HG03558 (cell line): ENCODE results near the gene C18orf54.
A peak's percentile ranks its signal among the peaks of the same experiment; 100 is the strongest.
"Not testable (repeated sequence)": the region's sequence is repeated elsewhere in the genome, so short reads cannot be mapped to it uniquely, and the experiment has no call there.

ENCODE experiments used
- ATAC-seq: cut with Tn5 transposase; IDR thresholded peaks from one replicate; pipeline ENCODE4 v1.9.1; 2021; ENCODE audit warnings: moderate number of reproducible peaks; ENCODE audit not compliant: unreplicated experiment; ENCODE audit errors: extremely low read depth

The C18orf54 gene

DNA sequence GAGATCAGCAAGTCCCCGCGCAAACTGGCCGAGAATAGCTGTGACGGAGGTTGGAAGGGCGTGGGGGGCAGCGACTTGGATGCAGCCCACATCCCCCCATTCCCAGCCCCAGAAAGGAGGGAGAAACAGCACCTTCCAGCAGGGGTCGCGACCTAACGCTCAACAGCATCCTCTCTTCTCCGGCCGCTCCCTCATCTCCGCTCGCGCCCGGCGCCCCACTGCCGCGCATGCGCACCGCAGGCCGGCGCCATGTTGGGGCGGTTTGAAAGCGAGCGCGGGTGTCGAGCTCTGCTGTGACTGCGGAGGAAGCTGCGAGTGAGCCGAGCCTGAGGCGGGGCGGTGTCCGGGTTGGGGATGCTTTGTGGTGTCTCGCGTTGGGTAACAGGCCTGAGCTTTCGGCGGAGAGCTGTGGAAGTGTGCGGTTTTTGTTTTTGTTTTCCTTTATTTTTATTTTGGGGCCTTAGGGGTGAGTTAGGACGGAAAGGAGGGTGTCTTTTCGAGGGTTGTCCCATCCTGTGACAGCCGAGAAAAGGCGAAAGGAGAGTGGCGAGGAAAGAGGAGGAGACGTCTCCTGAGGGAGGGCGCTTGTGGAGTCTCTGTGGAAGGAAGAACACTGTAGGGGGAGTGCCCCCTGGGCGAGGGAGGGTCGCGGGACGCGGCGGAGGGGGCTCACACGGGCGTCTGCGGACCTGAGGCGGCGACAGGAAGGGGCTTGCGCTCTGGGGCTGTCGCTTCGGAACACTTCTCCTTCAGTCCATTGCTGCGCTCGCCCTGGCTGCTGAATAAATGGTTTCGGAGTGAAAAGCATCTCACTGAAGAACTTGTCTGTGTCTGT lies at the start of gene C18orf54, which contains the start of gene STARD6:
TSS of gene C18orf54 (plus strand) at position 247 of the 835 bp plus-strand sequence. CDS start 2,667 bp downstream, outside the sequence.
TSS of gene STARD6 (minus strand) at position 199 of the 835 bp plus-strand sequence. CDS start 3,285 bp downstream, outside the sequence.
- peak; percentile 93 for ATAC-seq

DNA sequence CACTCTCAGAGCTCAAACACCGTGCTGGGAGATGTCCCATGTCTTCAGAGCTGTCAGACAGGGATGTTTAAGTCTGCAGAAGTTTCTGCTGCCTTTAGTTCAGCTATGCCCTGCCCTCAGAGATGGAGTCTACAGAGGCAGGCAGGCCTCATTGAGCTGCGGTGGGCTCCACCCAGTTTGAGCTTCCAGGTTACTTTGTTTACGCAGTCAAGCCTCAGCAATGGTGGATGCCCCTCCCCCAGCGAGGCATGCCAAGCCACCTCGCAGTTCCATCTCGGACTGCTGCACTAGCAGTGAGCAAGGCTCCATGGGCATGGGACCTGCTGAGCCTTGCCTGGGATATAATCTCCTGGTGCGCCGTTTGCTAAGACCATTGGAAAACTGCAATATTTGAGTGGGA lies 48.1 kb upstream of the C18orf54 start:
- ATAC-seq: not testable (repeated sequence)

DNA sequence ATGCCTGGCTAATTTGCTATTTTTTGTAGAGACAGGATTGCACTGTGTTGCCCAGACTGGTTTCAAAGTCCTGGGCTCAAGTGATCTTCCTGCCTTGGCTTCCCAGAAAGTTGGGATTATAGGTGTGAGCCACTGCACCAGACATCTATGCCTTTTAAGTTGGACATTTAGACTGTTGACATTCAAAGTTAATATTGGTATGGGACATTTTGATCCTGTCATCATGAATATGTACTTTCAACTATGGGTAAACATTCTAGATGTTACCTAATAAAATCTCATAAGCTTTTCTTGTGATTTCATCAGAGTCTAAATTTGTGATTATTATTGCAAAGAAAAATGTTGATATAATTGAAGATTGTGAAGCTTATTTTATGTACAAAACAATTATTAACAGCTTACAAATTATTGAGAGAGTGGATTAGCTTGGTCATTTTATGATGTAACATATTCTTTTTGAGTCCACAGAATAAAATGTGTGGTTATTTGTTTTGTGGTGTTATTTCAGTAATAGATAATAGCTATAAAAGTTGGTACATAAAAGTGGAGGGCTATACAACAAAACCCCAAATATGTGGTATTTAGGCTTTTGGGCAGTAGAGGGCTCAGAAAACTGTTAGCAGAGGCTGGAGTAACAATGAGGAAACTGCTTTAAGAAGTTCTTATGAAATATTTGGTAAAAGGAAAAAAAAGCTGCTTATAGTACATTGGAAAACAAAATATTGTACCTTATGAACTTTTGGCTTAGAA lies 41.5 kb upstream of the C18orf54 start:
- ATAC-seq: no peak

DNA sequence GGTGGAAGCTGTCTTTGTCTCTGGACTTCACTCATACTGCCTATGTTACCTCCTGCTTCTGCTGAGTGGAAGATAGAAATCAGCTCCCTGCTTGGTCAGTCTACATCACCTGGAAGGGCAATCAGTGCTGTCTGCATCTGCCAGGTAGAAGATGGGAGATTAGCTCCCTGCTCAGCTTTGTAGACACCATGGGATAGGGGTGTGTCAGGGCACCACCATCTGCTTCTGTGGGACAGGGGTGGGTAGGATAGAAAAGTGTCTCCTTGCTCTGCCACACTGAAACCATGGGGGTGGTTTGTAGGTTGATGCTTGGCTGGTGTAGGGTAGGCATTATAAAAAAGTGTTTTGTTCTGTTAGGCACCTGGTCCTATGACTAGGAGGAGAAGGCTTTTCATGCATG lies 34.1 kb upstream of the C18orf54 start:
- no peak for ATAC-seq

DNA sequence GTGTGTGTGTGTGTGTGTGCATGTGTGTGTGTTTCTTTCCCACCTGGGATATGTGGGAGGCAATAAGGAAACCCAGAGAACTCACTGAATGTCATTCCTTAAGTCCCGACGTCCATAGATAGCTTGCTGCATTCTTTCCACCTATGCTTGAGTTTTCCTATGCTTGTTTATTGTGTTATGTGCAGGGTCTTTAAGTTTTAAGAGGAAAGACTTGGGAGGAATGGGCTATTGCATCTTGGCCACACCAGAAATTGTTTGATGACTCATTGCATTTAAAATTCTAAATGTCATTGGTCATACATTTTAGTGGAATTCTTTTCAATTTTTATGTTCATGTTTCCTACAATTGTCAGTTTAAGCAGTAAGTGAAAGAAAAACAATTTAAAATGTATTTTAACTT lies 33.7 kb upstream of the C18orf54 start:
- ATAC-seq: no peak

DNA sequence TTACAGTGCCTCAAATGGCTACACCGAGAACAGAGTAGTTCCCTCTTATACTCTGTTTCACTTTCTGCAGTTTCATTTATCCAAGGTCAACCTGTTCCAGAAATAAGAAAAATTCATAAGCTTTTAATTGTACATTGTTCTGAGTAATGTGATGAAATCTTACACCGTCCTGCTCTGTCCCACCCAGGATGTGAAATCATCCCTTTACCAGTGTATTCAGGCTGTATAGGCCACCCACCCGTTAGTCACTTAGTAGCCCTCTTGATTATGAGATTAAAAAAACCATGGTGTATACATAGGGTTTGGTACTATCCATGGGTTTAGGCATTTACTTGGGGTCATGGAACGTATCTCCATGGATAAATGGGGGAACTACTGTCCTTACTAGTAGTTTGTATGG lies 29.9 kb upstream of the C18orf54 start:
- ATAC-seq: no peak

DNA sequence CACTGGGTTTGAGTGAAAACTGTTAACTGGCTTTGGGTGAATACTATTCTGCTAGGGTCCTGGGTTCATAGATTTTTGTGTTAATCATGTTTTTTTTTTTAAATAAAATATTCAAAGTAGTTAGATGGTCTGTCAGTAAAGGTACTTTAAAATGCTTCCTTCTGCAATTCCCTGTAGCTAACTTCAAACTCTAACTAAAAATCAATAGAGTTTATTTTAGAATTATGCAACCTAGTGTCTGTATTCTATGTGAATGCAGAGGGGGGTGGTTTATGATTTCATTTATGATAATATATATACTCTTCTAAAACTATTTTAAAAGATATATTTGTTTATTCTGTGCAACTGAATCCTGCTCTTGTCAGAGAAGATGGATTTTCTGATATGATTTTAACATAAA lies 27.9 kb upstream of the C18orf54 start:
- no peak for ATAC-seq

DNA sequence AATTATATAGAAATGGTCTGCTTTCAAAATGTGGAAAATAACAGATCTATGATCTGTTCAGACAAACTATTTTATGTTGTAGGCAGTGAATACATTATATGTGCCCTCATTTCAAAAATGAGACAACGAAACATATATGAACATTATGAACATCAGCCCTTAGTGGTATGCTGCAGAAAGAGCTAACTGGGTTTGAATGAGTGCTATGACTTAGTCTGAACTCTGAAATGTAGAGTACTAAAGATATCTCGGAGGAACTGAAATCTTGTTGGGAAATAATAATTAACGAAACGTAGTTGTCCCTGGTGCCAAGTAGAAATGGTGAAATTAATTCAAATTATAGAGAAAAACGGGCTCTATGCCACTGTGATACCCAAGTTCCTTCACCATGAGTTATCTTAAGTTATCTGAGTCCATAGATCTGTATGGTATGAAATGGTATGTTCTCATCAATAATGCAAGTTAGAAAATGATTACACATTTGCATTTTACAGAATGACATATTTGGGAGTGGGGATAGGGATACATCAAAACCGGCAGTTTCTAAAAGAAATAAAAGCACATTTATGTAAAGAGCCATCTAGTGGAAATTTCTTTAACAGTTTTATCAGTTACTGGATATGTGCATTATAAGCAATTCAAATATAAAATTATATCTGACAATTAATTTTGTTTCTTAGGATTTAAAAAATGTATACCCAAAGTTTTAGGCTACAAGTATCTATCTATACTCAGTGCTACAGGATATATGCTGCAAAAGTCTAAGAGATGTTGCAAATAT lies 26.7 kb upstream of the C18orf54 start:
- ATAC-seq: no peak

DNA sequence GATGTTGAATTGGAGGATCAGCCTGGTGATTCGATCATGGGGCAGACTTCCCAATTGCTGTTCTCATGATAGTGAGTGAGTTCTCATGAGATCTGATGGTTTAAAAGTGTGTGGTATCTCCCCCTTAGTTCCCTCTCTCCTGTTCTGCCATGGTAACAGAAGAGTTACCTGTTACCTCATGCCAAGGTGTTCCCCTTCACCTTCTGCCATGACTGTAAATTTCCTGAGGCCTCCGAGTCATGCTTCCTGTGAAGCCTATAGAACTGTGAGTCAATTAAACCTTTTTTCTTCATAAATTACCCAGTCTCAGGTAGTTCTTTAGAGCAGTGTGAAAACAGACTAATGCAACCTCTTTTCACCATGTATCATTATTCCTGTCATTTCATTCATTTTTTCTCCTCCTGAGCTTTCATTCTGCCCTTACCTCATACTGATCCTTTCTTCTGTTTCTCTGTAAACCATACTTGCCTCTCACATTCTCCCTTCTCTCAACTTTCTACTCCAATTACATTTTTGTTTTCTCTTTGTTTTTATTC lies 22.0 kb upstream of the C18orf54 start:
- no peak for ATAC-seq

DNA sequence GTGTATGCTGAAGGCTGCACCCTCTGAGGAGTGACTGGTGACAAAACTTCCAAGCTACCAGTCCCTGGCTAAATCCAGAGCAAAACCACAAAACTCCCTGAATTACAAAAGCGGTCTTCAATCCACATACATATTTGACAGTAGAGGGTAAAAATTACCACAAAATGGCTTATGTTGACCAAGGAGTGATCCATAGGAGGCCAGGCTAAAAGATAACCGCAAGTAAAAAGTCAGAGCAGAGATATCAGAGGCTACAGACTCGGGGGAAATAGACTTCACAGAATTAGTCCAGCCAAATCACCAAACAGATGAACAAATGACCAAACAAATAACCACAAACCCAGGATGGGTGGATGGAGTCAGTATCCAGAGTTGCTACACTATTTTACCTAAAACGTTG lies 19.5 kb upstream of the C18orf54 start:
- ATAC-seq: no peak

DNA sequence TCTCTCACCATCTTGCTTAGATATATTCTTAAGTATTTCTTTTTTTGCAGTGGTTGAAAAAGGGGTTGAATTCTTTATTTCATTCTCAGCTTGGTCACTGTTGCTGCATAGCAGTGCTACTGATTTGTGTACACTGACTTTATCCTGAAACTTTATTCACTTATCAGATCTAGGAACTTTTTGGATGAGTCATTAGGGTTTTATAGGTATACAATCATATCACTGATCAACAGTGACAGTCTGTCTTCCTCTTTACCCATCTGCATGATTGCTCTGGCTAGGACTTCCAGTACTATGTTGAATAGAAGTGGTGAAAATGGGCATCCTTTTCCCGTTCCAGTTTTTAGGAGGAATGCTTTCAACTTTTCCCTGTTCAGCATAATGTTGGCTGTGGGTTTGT lies 6.5 kb upstream of the C18orf54 start:
- ATAC-seq: no peak

DNA sequence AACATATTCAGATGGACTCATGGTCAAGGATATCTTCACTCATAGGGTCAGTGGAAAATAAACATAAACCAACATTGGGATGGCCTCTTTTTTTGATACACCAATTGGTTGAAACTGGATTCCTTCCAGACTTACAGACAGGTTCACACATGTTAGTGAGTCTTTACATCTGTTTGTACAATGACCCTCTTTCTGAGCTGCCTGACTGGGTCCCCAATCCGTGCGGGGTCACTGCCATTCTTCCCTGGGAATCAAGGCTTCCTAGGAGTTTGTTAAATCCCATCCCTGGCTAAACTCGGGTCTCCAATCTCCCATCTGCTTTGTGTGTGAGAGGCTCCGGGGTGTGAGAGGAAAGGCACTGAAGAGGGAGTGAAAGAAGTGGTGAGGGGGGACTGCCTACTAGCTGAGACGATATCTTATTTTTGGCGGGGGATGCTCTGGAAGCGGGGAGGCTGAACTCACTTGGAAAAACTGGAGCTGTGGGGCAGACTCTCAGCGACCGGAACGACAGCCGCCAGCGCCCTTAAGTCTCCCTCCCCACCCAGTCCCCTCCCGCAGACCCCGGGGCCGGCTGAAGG lies 535 bp upstream of the C18orf54 start:
- ATAC-seq: peak; percentile 11

DNA sequence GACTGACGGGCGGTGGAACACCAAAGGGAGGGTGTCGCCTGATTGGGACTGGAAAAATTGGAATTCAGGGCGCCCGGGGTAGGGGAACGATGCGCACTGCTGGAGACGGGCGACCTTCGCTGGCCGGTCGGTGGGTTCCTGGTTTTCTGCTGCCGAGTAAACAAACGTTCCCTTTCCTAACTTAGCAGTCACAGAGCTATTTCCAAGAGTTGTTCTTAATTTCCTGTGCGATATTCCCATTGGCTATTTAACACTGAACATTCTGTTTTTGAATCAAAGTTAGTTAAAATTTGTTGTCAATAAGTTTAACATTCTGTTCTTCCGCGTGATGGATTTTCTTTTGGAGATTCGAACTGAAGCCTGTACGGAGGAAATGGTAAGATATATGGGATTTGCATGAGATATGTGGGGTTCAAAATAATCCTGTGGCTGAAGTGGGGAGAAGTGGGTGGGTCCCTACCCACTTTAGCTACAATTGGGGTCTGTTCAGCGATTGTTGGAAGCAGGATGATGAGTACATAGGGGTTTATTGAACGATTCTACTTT lies 862 bp downstream of the C18orf54 start:
- no peak for ATAC-seq

DNA sequence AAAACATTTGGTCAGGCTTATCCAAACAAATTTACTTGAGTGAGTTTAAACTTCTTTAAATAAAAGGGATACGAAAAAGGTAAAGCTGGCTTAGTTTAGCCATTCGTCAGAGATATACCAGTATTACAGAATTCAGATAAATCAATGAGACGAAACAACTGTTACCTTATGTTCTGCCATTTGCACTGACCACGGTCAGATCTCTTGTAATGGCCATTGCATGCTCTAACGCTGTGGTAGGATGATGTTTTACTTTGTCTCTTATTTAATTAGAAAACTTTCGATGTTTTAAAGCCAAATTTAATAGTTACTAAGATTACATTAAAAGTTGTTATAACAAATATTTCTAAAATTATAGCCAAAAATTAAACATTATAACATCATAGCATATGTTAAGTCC lies 1.5 kb downstream of the C18orf54 start:
- no peak for ATAC-seq

DNA sequence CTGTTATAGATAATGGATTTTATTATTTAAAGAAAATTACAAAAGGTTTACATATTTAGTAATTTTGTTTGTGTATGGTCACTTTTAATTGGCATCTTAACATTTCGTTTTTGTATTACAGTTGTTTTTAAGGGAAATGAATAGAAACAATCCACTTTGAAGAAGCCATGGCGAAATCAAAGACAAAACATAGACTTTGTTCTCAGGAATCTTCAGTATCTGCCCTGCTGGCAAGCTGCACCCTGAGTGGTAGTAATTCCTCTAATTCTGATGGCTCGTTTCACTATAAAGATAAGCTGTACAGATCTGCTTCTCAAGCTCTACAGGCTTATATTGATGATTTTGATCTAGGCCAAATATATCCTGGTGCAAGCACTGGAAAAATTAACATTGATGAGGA lies 2.7 kb downstream of the C18orf54 start:
- ATAC-seq: no peak

DNA sequence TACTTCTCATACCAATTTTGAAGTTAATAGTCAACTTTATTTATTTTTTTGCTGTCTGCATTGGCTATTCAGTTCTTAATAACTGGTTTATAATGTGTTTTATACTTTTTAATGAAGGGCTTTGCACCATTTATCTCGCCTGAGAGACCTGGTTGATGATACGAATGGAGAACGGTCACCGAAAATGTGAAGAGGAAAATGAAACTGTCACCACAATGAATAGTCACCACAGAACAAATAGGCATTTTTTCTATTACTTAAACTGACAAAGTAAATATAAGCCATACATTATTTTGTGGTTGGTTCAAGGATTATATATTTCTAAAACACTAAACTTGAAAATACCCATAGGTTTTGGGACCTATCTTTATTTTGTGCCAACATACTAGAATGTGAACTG lies 20.4 kb downstream of the C18orf54 start:
- ATAC-seq: no peak

DNA sequence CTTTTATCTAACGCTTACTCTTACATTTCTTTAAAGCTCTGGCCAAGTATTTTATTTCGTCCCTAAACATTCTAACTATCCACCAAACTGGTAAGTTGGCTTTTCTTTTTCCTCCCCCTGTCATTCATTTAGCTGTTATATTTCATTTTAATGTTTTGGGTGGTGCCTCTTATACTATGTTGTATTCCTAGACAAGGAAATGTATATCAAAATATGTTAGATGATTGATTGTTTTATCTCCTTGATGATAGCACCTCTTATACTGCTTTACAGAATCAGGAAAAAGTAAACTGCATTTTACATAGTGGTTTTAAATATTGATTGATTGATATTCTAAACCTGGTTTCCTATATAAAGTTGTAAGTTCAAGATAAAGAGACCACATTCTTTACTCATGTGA lies 23.9 kb downstream of the C18orf54 start:
- no peak for ATAC-seq

DNA sequence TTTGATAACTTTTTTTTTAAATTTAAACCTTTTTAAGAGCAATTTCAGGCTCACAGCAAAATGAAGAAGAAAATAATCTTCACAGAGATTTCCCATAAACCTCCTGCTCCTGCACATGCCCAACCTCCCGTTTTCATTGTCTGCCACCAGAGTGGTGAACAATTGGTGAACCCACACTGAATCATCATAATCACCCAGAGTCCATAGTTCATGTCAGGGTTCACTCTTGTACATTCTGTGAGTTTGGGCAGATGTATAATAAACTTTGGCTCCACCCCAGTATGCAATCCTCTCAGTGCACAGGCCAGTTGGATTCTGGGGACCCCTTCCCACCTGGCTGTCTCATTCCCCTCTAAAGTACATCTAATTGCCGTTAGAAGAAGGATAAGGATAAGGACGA lies 24.4 kb downstream of the C18orf54 start:
- no peak for ATAC-seq

DNA sequence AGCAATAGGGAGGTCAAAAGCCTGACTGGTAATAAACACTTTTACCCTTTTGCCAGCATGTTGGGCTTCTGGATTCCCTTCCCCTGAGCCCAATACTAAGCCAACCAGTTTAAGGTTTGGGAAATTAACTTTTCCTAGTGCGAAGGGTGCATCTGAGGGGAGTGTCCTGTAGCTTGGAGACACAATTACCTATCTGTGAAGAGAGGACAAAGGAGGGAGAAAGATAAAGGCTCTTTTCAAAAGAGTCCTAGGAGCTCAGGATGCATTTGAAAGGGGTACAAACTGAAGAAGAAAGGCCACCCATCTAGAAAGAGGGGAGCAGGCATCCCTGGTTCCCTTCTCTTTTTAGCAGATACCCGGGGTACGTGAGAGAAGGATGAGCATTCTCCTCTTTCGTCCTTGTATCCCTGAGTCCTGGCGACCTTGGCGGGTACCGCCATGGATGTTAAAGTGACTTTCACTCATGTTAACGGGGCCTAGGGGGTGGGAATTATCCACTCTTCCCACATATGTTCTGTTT lies 25.1 kb downstream of the C18orf54 start:
- no peak for ATAC-seq

DNA sequence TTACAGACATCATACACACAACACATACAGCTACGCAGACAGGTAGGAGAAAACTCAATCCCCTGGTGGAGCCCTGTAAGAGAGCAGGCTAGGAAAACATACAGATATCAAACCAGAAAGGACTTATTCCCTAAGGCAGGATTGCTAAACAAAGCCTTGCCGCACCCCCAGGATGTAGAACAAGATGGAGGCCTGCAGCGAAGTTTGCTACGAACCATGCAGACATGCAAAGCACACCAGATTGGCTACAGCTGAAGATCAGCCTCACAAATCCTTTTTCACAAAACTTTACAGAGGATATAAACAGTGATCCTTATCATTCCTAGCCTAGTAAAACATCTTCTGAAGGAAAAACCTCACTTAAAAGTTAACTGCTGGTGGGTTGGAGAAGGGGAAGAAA lies 28.3 kb downstream of the C18orf54 start:
- no peak for ATAC-seq
